HCT116 (cell line): ENCODE data around the gene FKBP1A. TPM values are rescaled to one million over a fixed set of nuclear protein-coding genes. Genes with fewer than 3 reads are reported as not detected.

Source experiments
- ATAC-seq: fragments of 200-7000 bp; cut with Tn5 transposase; 2 replicates; pipeline ENCODE4 v1.9.1; 2020; ENCODE audit warnings: mild to moderate bottlenecking, moderate library complexity
- BruUV-seq: library from RNA; stranded (reverse); fragments of 400-500 nt; replicated peaks from 2 replicates; lab custom pipeline; 2021; lab: Mats Ljungman, UMichigan
- CTCF ChIA-PET: fragments of 300-600 bp; sonication (Branson Sonifier 250); formaldehyde crosslinking; loops from one replicate; lab custom pipeline; 2021; ENCODE audit warnings: antibody characterized with exemption; lab: Charles Lee
- POLR2A ChIA-PET: fragments of 300-600, 350-600 bp; sonication (Branson Sonifier 250); formaldehyde crosslinking; loops from one replicate; lab custom pipeline; 2021; ENCODE audit warnings: antibody characterized with exemption; lab: Charles Lee
- RAD21 ChIA-PET, 2 experiments: fragments of 300-600 bp; sonication (Branson Sonifier 250); formaldehyde crosslinking; loops; one replicate each; lab custom pipeline; 2023; ENCODE audit warnings: low total read pairs in 2 of 2; ENCODE audit not compliant: uncharacterized antibody in 2 of 2, unreplicated experiment in 2 of 2, low non-redundant PET in 1 of 2; lab: Charles Lee
- DNase-seq: peaks from one replicate; pipeline ENCODE4 v3.0.0-alpha.2; 2010; ENCODE audit warnings: low read depth, low spot score
- H2AFZ ChIP-seq: fragments of 200-600 bp; shearing (Covaris generic), sonication (generic); 2 replicates; pipeline ENCODE4 v1.6.1; 2017; ENCODE audit warnings: low read depth, mixed run types, mixed read lengths, antibody characterized with exemption, low read length; ENCODE audit not compliant: poor library complexity, severe bottlenecking
- H3K27ac ChIP-seq: 2 replicates; pipeline ENCODE4 v1.5.1; 2012; ENCODE audit warnings: low read depth, low read length
- H3K27me3 ChIP-seq: fragments of 200-600 bp; sonication (generic); 2 replicates; pipeline ENCODE4 v1.6.1; 2016; ENCODE audit warnings: mixed run types, low read length, mixed read lengths; ENCODE audit not compliant: insufficient read depth
- H3K36me3 ChIP-seq, 2 experiments: fragments of 200-500 bp in 1 of 2; fragments of 200-600 bp in 1 of 2; sonication (Bioruptor generic) in 1 of 2; sonication (generic) in 1 of 2; 2 replicates each; pipeline versions ENCODE4 v1.5.1 to v1.6.1; 2014 to 2016; ENCODE audit warnings: low read length in 2 of 2, inconsistent platforms in 1 of 2, mixed read lengths in 1 of 2, mixed run types in 1 of 2; ENCODE audit not compliant: insufficient read depth in 2 of 2, control insufficient read depth in 1 of 2
- H3K4me1 ChIP-seq, 2 experiments: fragments of 200-600 bp in 1 of 2; sonication (generic) in 1 of 2; 2 replicates each; pipeline versions ENCODE4 v1.5.1 to v1.6.1; 2012 to 2017; ENCODE audit warnings: low read length in 2 of 2, inconsistent platforms in 1 of 2, mild to moderate bottlenecking in 1 of 2, mixed read lengths in 1 of 2, mixed run types in 1 of 2, moderate library complexity in 1 of 2; ENCODE audit not compliant: insufficient read depth in 2 of 2, control insufficient read depth in 1 of 2
- H3K4me2 ChIP-seq: fragments of 200-600 bp; sonication (generic); 2 replicates; pipeline ENCODE4 v1.6.1; 2017; ENCODE audit warnings: mixed run types, low read length, mixed read lengths
- H3K4me3 ChIP-seq, 2 experiments: fragments of 200-600 bp in 1 of 2; sonication (generic) in 1 of 2; replicated peaks in 1 of 2; 2 replicates each; pipeline ENCODE4 v1.5.1; 2011 to 2016; ENCODE audit warnings: low read length in 2 of 2, control low read depth in 1 of 2, low read depth in 1 of 2, mild to moderate bottlenecking in 1 of 2, mixed read lengths in 1 of 2, mixed run types in 1 of 2
- H3K79me2 ChIP-seq: fragments of 200-600 bp; sonication (generic); 2 replicates; pipeline ENCODE4 v1.6.1; 2017; ENCODE audit warnings: mild to moderate bottlenecking, mixed run types, low read length, moderate library complexity, mixed read lengths; ENCODE audit not compliant: insufficient read depth
- H3K9ac ChIP-seq: fragments of 200-600 bp; sonication (generic); 2 replicates; pipeline ENCODE4 v1.6.1; 2016; ENCODE audit warnings: low read length, mixed read lengths
- H3K9me2 ChIP-seq: fragments of 200-600 bp; sonication (generic), shearing (Covaris generic); 2 replicates; pipeline ENCODE4 v1.6.1; 2017; ENCODE audit warnings: mixed run types, mild to moderate bottlenecking, moderate library complexity; ENCODE audit not compliant: insufficient read depth
- H3K9me3 ChIP-seq, 2 experiments: fragments of 200-500 bp in 1 of 2; fragments of 200-600 bp in 1 of 2; sonication (Bioruptor generic) in 1 of 2; sonication (generic) in 1 of 2; 2 replicates each; pipeline ENCODE4 v1.6.1; 2014 to 2017; ENCODE audit warnings: low read length in 2 of 2, mixed read lengths in 2 of 2, inconsistent platforms in 1 of 2, low read depth in 1 of 2, mild to moderate bottlenecking in 1 of 2, mixed run types in 1 of 2, moderate library complexity in 1 of 2; ENCODE audit not compliant: control insufficient read depth in 1 of 2, insufficient read depth in 1 of 2
- H4K20me1 ChIP-seq: fragments of 200-600 bp; sonication (generic), shearing (Covaris generic); 2 replicates; pipeline ENCODE4 v1.6.1; 2017; ENCODE audit warnings: mixed run types, mild to moderate bottlenecking, moderate library complexity; ENCODE audit not compliant: insufficient read depth
- ATF3 ChIP-seq: IDR thresholded peaks from 2 replicates; pipeline ENCODE4 v1.6.1; 2012
- CBX3 ChIP-seq: IDR thresholded peaks from 2 replicates; pipeline ENCODE4 v1.6.1; 2012; ENCODE audit warnings: low read depth
- CTCF ChIP-seq, 3 experiments: fragments of 200-600 bp in 1 of 3; sonication (generic) in 1 of 3; IDR thresholded peaks in 2 of 3; conservative IDR thresholded peaks in 1 of 3; 2 replicates each; pipeline ENCODE4 v1.5.1; 2012 to 2017; ENCODE audit warnings: low read depth in 2 of 3, low read length in 2 of 3, antibody characterized with exemption in 1 of 3, borderline replicate concordance in 1 of 3, control low read depth in 1 of 3, mild to moderate bottlenecking in 1 of 3, mixed read lengths in 1 of 3, mixed run types in 1 of 3, moderate library complexity in 1 of 3; ENCODE audit not compliant: insufficient read depth in 1 of 3
- ELF1 ChIP-seq: IDR thresholded peaks from 2 replicates; pipeline ENCODE4 v1.6.1; 2012; ENCODE audit warnings: low read depth, borderline replicate concordance
- EZH2phosphoT487 ChIP-seq: fragments of 200-600 bp; IDR thresholded peaks from 2 replicates; pipeline ENCODE4 v1.6.1; 2018; ENCODE audit warnings: antibody characterized with exemption, borderline replicate concordance
- FOSL1 ChIP-seq: IDR thresholded peaks from 2 replicates; pipeline ENCODE4 v1.6.1; 2012; ENCODE audit warnings: low read depth
- POLR2A ChIP-seq: IDR thresholded peaks from 2 replicates; pipeline ENCODE4 v1.7.0; 2011; ENCODE audit warnings: borderline replicate concordance; ENCODE audit not compliant: insufficient read depth, insufficient read length; ENCODE audit errors: extremely low read depth
- POLR2AphosphoS5 ChIP-seq: IDR thresholded peaks from 2 replicates; pipeline ENCODE4 v1.6.1; 2011; ENCODE audit warnings: mild to moderate bottlenecking, low read depth, low read length, moderate library complexity
- RAD21 ChIP-seq: IDR thresholded peaks from 2 replicates; pipeline ENCODE4 v1.6.1; 2012; ENCODE audit warnings: low read depth, mild to moderate bottlenecking
- SP1 ChIP-seq: IDR thresholded peaks from 2 replicates; pipeline ENCODE4 v1.6.1; 2012; ENCODE audit warnings: low read depth
- TCF7L2 ChIP-seq: IDR thresholded peaks from 2 replicates; pipeline ENCODE4 v1.7.0; 2011; ENCODE audit warnings: borderline replicate concordance, inconsistent platforms; ENCODE audit not compliant: insufficient read depth, insufficient read length; ENCODE audit errors: extremely low read depth
- ZNF274 ChIP-seq: fragments of 200-500 bp; sonication (Bioruptor generic); IDR thresholded peaks from 2 replicates; pipeline ENCODE4 v1.6.1; 2014; ENCODE audit warnings: mild to moderate bottlenecking, low read depth, low read length, inconsistent platforms
- intact Hi-C: fragments of 100-400 bp; cut with micrococcal nuclease; formaldehyde crosslinking; loops from 2 replicates; pipeline ENCODE4 v1.10.0; 2022
- total RNA-seq: library from RNA; stranded (reverse); gene quantifications from one replicate; pipeline ENCODE4 v1.2.1, GENCODE V29; 2021; ENCODE audit not compliant: unreplicated experiment

FKBP1A gene
- total RNA-seq, 1 experiment from 2014 or later: 259 TPM

- POLR2A ChIA-PET: no interaction called here
- BruUV-seq: no TSS peak
Measured at GRCh38 chr20:1397710-1398109, 4.9 kb upstream of the FKBP1A start.

GRCh38 chr20:1396702-1397101 is 3.8 kb upstream of the FKBP1A start:
- Histone ChIP-seq H2AFZ (no peak overlapping the region), H3K9me3 (no peaks in the 10 kb centered on the region), H3K4me2 (no peak overlapping the region), H3K27me3 (no peaks in the 10 kb centered on the region), H3K36me3 (no peaks in the 10 kb centered on the region), H3K9me2 (no peaks in the 10 kb centered on the region), H3K27ac (no peak overlapping the region), H3K9ac (no peak overlapping the region), H4K20me1 (no peaks in the 10 kb centered on the region), H3K79me2 (peaks cover 12% of the 10 kb centered on the region), H3K4me3 (no peak overlapping the region), H3K4me1 (peaks cover 10 to 34% of the 10 kb centered on the region in 2 experiments; a peak in 3 of 4 replicates)
- CTCF ChIA-PET: interaction anchor here (1.1 to 1.6 kb wide), 3 partner anchors 40 to 187 kb away, joined by 3 to 4 read pairs (median 3); no protein-coding TSS in a partner anchor
- BruUV-seq: no TSS peak
- POLR2A ChIA-PET: no interaction called here
- intact Hi-C loops: no loop called here
- RAD21 ChIA-PET: no interaction called here
- ATAC-seq (no peak), DNase-seq (no peak)
- TF ChIP-seq SP1 (no peak), TCF7L2 (no peak), ATF3 (no peak), EZH2phosphoT487 (no peak), CBX3 (no peak), FOSL1 (no peak), ZNF274 (no peak), POLR2A (no peak), RAD21 (no peak), ELF1 (no peak), POLR2AphosphoS5 (no peak)

More at GRCh38 chr20:1397710-1398109, 4.9 kb upstream of the FKBP1A start:
- Histone ChIP-seq H4K20me1 (no peaks in the 10 kb centered on the region), H3K9ac (no peak overlapping the region)
- TF ChIP-seq POLR2A: no peak
- peak; percentile 53 for TF ChIP-seq RAD21
- TF ChIP-seq FOSL1: no peak
- TF ChIP-seq CTCF (IDR thresholded peaks at IDR 0.05 in 2 of 3, conservative IDR thresholded peaks at IDR 0.05 in 1 of 3; ENCODE audit: borderline replicate concordance in 1 of 3, insufficient read depth in 1 of 3, low read depth in 2 of 3, low read length in 2 of 3): peak; percentile 21 to 45 (median 33); a peak in 4 of 6 replicates
- TF ChIP-seq, all 23 proteins: peak for 2
- Histone ChIP-seq H3K4me2 (no peak overlapping the region), H3K4me3 (no peak overlapping the region), H3K79me2 (peaks cover 2% of the 10 kb centered on the region; the same call in 1 of the 2 replicates), H3K9me3 (no peaks in the 10 kb centered on the region), H2AFZ (no peak overlapping the region), H3K27me3 (no peaks in the 10 kb centered on the region), H3K36me3 (no peaks in the 10 kb centered on the region), H3K4me1 (peaks cover 10 to 31% of the 10 kb centered on the region in 2 experiments; a peak in 3 of 4 replicates), H3K9me2 (no peaks in the 10 kb centered on the region), H3K27ac (no peak overlapping the region)
- no peak for DNase-seq
- no peak for ATAC-seq
- ChIA-PET RAD21 (no interaction called here), CTCF (interaction anchor here (1.3 to 1.6 kb wide), 2 partner anchors 85 to 188 kb away, joined by 3 to 4 read pairs; no protein-coding TSS in a partner anchor)
- intact Hi-C loops: no loop called here
